HG03159 (cell line): ENCODE results near the gene TDRKH.
"Not testable (repeated sequence)": the region's sequence is repeated elsewhere in the genome, so short reads cannot be mapped to it uniquely, and the experiment has no call there.

Experiments
- ATAC-seq: cut with Tn5 transposase; IDR thresholded peaks from one replicate; pipeline ENCODE4 v1.9.1; 2021; ENCODE audit warnings: mild to moderate bottlenecking, moderate library complexity; ENCODE audit not compliant: unreplicated experiment

Gene TDRKH

DNA sequence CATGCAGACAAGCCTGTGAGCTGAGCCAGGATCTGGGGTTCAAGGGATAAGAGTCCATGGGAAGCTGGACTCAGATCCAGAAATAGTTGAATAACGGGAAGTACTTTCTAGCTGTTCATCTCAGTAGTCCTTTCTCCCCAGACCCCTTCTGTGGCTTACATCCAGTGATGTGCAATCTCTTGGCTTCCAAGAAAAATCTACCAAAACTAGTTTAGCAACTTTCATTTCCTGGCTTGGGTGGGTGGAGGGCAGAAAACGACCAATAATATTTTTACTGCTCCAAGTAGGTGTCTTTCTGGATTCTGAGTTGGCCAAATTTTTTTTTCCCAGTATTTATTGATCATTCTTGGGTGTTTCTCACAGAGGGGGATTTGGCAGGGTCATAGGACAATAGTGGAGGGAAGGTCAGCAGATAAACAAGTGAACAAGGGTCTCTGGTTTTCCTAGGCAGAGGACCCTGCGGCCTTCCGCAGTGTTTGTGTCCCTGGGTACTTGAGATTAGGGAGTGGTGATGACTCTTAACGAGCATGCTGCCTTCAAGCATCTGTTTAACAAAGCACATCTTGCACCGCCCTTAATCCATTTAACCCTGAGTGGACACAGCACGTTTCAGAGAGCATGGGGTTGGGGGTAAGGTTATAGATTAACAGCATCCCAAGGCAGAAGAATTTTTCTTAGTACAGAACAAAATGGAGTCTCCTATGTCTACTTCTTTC, 21.8 kb downstream of the TDRKH start:
- ATAC-seq: not testable (repeated sequence)

DNA sequence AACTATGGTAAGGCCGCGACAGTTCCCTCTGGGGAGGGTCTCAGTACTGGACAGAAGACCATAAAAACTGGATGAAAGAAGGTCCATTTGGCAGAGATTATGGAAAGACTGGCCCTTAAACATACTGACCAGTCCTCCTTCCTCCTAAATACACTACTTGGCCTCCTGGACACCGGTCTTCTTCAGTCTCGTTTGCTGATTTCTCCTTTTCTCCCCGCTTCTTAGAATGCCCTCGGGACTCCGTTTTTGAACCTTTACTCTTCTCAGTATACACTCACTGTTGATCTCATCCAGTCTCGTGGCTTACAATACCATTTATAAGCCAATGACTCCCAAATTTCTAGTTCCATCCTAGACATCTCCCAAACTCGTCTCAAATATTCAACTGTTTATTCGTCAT, 26.3 kb downstream of the TDRKH start:
- no peak for ATAC-seq

DNA sequence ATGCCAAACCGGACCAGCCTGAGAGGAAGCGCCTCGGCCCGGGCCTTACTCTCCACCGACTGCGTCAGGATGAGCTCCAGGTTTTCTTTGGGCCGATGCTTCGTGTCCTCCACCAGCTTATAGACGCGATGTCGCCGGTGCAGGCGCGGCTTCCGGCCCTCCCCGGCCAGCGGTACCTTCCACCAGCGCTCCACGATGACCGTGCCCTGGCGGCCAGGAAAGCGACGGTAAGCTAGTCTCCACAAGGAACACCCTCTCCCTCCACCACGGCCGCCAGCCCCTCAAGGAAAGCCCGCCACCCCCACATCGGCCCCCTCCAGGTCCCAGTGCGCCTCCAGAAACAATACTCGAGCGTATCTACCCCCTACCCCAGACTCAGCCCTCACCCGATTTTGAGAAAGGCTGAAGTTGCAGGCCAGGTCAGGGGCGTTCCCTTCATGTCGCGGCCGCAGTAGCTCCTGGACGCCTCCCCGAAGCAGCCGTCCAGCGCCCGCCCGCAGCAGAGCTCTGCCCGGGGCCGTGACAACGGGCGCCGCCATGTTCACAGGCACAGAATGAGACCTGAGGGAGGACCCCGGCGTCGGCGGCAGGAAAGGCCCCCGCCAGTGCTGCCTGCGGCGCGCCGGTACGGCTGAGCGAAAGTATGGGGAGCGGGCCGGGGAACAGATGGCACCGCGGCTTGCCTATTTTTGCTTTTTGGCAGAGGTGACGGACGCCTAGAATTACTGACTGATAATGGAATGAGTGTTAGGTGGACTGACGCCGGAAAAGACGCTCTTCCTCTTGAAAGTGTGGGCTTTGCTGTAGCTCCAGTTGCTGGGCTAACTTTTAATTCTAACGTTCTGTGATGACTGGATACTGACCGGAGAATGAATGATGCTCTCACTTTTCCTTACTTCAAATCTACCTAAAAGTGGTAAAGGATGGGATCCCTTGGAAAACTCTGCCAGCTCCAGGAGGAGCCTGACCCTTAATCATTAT, 27.1 kb downstream of the TDRKH start, which contains the start of gene MRPL9:
Gene MRPL9, minus strand, starts transcription at position 556 of the 981 bp plus-strand sequence. Its CDS starts 17 bp downstream, at position 539.
- ATAC-seq: peak; percentile 97

- no peak for ATAC-seq
Observed at GRCh38 chr1:151760597-151761385, 29.5 kb downstream of the TDRKH start.

- no peak for ATAC-seq
Observed at GRCh38 chr1:151759241-151759640, 31.1 kb downstream of the TDRKH start.

GRCh38 chr1:151756291-151756690, 34.0 kb downstream of the TDRKH start:
- no peak for ATAC-seq

DNA sequence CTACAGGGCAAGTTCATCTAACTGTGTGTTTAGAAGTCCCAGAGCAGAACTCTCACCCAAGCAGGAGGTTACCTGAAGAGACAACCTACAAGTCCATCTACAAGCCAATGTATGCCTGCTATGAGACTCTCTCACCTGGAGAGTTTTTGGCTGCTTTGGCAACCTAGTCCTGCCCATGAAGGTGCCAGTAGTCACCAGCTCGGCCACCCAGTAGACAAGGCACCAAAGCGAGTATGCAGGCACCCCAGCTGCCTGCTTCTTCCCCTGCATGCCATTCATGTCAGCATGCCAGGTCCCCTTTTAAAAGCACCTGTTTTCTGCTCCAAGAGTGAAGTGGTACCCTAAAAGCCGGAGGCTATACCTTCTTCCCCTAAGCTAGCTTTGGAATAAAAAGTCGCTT, 48.8 kb downstream of the TDRKH start:
- ATAC-seq: no peak

GRCh38 chr1:151739590-151740355, 50.5 kb downstream of the TDRKH start:
- ATAC-seq: no peak

DNA sequence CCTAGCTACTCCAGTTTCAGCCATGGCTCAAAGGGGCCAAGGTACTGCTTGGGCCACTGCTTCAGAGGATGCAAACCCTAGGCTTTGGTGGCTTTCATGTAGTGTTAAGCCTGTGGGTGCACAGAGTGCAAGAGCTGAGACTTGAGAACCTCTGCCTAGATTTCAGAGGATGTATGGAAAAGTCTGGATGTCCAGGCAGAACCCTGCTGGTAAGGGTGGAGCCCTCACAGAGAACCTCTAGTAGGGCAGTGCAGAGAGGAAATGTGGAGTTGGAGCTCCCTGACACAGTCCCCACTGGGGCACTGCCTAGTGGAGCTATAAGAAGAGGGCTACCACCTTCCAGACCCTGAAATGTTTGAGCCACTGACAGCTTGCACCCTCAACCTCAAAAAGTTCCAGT, 52.8 kb downstream of the TDRKH start:
- ATAC-seq: no peak

DNA sequence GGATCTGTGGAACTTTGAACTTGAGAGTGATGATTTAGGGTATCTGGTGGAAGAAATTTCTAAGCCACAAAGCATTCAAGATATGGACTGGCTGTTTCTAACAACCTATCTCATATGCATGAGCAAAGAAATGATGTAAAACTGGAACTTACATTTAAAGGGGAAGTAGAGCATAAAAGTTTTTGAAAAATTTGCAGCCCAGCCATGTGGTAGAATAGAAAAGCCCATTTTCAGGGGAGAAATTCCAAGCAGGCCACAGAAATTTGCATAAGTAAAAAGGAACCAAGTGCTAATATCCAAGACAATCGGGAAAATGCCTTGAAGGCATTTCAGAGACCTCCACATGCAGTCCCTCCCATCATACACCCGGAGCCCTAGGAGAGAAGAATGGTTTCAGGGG, 53.3 kb downstream of the TDRKH start:
- no peak for ATAC-seq

DNA sequence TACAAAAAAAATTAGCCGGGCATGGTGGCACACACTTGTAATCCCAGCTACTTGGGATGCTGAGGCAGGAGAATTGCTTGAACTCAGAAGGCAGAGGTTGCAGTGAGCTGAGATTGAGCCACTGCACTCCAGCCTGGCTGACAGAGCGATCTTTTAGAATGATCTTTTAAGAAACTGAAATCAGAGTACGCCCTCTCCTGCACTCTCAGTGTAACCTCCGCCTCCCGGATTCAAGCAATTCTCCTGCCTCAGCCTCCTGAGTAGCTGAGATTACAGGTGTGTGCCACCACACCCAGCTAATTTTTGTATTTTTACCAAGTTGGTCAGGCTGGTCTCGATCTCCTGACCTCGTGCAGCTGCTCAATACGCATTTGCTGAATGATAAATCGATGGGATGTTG, 56.3 kb downstream of the TDRKH start:
- ATAC-seq: not testable (repeated sequence)

GRCh38 chr1:151733126-151733525, 57.2 kb downstream of the TDRKH start:
- no peak for ATAC-seq

DNA sequence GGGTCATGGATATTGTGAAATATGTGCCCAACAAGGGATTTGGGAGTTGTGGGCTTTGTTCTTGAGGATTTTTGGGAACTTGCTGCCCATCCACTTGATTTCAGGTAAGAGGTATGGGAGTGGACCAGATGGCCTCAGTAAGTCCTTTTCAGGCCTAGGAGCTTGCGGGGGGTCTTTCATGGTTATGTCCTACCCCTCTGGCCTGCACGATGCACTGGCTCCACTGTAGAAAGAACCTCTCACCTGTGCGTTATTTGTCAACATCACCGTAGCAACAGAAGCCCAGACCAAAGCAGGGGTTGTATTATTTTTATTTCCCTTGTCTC, 60.4 kb downstream of the TDRKH start:
- ATAC-seq: no peak

- no peak for ATAC-seq
Observed at GRCh38 chr1:151729157-151729965, 60.9 kb downstream of the TDRKH start.

- ATAC-seq: no peak
Observed at GRCh38 chr1:151728151-151729054, 61.9 kb downstream of the TDRKH start.

- no peak for ATAC-seq
Observed at GRCh38 chr1:151723726-151724370, 66.5 kb downstream of the TDRKH start.
